ENCODE measurements around the gene EN2.

EN2 gene

GRCh38 chr7:155477476-155477875 lies 19.5 kb downstream of the EN2 start:
- no peak for TF ChIP-seq RAD21 (IDR thresholded peaks at IDR 0.05; ENCODE audit: low read depth)
- no peak for TF ChIP-seq MAX (IDR thresholded peaks at IDR 0.05)
- no peak for TF ChIP-seq CREB1 (IDR thresholded peaks at IDR 0.05; ENCODE audit: low read depth)
- TF ChIP-seq, protein P1, sequence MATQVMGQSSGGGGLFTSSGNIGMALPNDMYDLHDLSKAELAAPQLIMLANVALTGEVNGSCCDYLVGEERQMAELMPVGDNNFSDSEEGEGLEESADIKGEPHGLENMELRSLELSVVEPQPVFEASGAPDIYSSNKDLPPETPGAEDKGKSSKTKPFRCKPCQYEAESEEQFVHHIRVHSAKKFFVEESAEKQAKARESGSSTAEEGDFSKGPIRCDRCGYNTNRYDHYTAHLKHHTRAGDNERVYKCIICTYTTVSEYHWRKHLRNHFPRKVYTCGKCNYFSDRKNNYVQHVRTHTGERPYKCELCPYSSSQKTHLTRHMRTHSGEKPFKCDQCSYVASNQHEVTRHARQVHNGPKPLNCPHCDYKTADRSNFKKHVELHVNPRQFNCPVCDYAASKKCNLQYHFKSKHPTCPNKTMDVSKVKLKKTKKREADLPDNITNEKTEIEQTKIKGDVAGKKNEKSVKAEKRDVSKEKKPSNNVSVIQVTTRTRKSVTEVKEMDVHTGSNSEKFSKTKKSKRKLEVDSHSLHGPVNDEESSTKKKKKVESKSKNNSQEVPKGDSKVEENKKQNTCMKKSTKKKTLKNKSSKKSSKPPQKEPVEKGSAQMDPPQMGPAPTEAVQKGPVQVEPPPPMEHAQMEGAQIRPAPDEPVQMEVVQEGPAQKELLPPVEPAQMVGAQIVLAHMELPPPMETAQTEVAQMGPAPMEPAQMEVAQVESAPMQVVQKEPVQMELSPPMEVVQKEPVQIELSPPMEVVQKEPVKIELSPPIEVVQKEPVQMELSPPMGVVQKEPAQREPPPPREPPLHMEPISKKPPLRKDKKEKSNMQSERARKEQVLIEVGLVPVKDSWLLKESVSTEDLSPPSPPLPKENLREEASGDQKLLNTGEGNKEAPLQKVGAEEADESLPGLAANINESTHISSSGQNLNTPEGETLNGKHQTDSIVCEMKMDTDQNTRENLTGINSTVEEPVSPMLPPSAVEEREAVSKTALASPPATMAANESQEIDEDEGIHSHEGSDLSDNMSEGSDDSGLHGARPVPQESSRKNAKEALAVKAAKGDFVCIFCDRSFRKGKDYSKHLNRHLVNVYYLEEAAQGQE (IDR thresholded peaks at IDR 0.05; ENCODE audit: low read depth) = no peak
- TF ChIP-seq NFIC (IDR thresholded peaks at IDR 0.05) = no peak
- no peak for TF ChIP-seq YY1 (IDR thresholded peaks at IDR 0.05; ENCODE audit: low read depth)
- TF ChIP-seq TAF1 (IDR thresholded peaks at IDR 0.05; ENCODE audit: low read depth) = no peak
- no peak for TF ChIP-seq EGR1 (IDR thresholded peaks at IDR 0.05)
- TF ChIP-seq ZBTB7A (IDR thresholded peaks at IDR 0.05; ENCODE audit: low read depth) = no peak
- TF ChIP-seq FOXM1 (IDR thresholded peaks at IDR 0.05; ENCODE audit: borderline replicate concordance, low read depth) = no peak
- TF ChIP-seq, protein P2, sequence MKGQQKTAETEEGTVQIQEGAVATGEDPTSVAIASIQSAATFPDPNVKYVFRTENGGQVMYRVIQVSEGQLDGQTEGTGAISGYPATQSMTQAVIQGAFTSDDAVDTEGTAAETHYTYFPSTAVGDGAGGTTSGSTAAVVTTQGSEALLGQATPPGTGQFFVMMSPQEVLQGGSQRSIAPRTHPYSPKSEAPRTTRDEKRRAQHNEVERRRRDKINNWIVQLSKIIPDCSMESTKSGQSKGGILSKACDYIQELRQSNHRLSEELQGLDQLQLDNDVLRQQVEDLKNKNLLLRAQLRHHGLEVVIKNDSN (IDR thresholded peaks at IDR 0.05) = no peak
- no peak for TF ChIP-seq CEBPB (IDR thresholded peaks at IDR 0.05)
- TF ChIP-seq TEAD4 (IDR thresholded peaks at IDR 0.05) = no peak
- no peak for TF ChIP-seq EP300 (IDR thresholded peaks at IDR 0.05; ENCODE audit: borderline replicate concordance)
- no peak for TF ChIP-seq TCF12 (IDR thresholded peaks at IDR 0.05; ENCODE audit: low read depth)

DNA sequence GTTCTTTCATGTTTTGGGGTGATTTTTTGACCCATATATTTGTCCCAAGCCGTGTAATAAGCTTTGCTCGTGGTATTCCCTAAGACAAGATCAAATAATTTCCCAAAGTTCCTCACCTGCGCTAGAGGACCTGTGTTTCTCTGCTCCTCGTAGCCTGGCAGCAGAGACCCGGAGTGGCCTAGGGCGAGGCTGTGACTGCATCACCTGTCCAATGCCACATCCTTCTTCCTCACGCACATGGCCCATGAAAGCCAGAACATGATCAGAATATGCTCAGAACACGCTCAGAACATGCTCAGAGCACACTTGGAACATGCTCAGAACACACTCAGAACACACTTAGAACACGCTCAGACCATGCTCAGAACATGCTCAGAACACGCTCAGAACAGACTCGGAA lies 23.8 kb downstream of the EN2 start:
- TF ChIP-seq TEAD4 (IDR thresholded peaks at IDR 0.05) (no peak), RAD21 (IDR thresholded peaks at IDR 0.05; ENCODE audit: low read depth) (no peak), CEBPB (IDR thresholded peaks at IDR 0.05) (no peak)
- TF ChIP-seq, protein P1 (IDR thresholded peaks at IDR 0.05; ENCODE audit: low read depth) = no peak

GRCh38 chr7:155482511-155483183 lies 24.7 kb downstream of the EN2 start:
- no peak for TF ChIP-seq TEAD4 (IDR thresholded peaks at IDR 0.05)
- TF ChIP-seq NFIC (IDR thresholded peaks at IDR 0.05) = no peak
- TF ChIP-seq CEBPB (IDR thresholded peaks at IDR 0.05) = no peak
- TF ChIP-seq CREB1 (IDR thresholded peaks at IDR 0.05; ENCODE audit: low read depth) = no peak
- TF ChIP-seq MAX (IDR thresholded peaks at IDR 0.05) = no peak
- TF ChIP-seq, protein P2 (IDR thresholded peaks at IDR 0.05) = no peak
- TF ChIP-seq, protein P1 (IDR thresholded peaks at IDR 0.05; ENCODE audit: low read depth) = no peak
- no peak for TF ChIP-seq EGR1 (IDR thresholded peaks at IDR 0.05)
- no peak for TF ChIP-seq FOXM1 (IDR thresholded peaks at IDR 0.05; ENCODE audit: borderline replicate concordance, low read depth)
- no peak for TF ChIP-seq EP300 (IDR thresholded peaks at IDR 0.05; ENCODE audit: borderline replicate concordance)
- TF ChIP-seq TCF12 (IDR thresholded peaks at IDR 0.05; ENCODE audit: low read depth) = no peak
- no peak for TF ChIP-seq TAF1 (IDR thresholded peaks at IDR 0.05; ENCODE audit: low read depth)
- no peak for TF ChIP-seq YY1 (IDR thresholded peaks at IDR 0.05; ENCODE audit: low read depth)
- no peak for TF ChIP-seq ZBTB7A (IDR thresholded peaks at IDR 0.05; ENCODE audit: low read depth)

DNA sequence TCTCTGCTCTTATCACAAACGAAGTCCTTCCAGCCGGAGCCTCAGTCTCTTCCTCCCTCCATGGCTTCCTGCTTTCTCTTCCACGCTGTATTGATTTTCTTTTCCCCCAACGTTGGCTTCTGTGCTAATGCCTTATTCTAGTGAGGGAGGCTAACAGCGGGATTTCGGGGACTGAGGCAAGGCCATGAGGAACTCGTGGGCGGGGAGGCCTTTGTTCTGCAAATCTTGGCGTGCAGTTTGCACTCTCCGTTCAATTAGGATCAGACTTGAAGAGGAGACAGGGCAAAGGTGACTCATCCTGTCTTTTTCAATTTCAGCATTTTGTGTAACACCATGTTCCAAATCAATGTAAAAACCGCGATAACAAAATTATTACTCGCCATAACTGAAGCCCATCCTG lies 25.3 kb downstream of the EN2 start:
- TF ChIP-seq CEBPB (IDR thresholded peaks at IDR 0.05) = no peak
- TF ChIP-seq EGR1 (IDR thresholded peaks at IDR 0.05) = no peak
- TF ChIP-seq TAF1 (IDR thresholded peaks at IDR 0.05; ENCODE audit: low read depth) = no peak
- no peak for TF ChIP-seq TCF12 (IDR thresholded peaks at IDR 0.05; ENCODE audit: low read depth)
- TF ChIP-seq EP300 (IDR thresholded peaks at IDR 0.05; ENCODE audit: borderline replicate concordance) = no peak
- TF ChIP-seq MAX (IDR thresholded peaks at IDR 0.05) = no peak
- TF ChIP-seq, protein P2 (IDR thresholded peaks at IDR 0.05) = no peak
- no peak for TF ChIP-seq CREB1 (IDR thresholded peaks at IDR 0.05; ENCODE audit: low read depth)
- TF ChIP-seq NFIC (IDR thresholded peaks at IDR 0.05) = no peak

Measured in Ishikawa (cell line).